AG09319 (cell line): ENCODE data around the gene SMG6.

Experiments used
- DNase-seq: peaks from one replicate; pipeline ENCODE4 v3.0.0-alpha.2; 2010; ENCODE audit warnings: low read depth; ENCODE audit errors: extremely low read depth
- CTCF ChIP-seq: IDR thresholded peaks from 2 replicates; pipeline ENCODE4 v1.5.1; 2011; ENCODE audit warnings: low read depth, mild to moderate bottlenecking, inconsistent platforms, low read length, moderate library complexity

The SMG6 gene

GRCh38 chr17:2302778-2303203 is 794 bp downstream of the SMG6 start:
- no peak for DNase-seq
- no peak for TF ChIP-seq CTCF

DNA sequence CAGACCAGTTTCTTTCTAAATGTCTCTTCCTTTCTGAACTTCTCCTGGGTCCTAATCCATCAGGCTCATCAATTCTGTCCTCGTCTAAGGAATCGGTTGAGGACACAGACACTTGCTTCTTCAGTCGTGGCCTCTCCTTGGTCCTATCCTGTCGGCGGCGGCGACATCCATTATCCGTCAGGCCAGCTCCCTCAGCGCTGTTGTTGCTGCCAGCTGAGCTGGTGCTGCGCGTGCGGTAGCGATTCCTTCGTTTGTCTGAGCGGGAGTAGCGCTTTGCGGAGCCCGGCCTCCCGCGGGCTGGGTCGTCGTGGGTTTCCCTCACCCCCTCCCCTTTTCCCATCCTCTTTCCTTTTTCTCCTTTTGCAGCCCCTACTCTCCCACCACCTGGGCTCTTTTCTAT is 3.8 kb downstream of the SMG6 start:
- no peak for TF ChIP-seq CTCF
- DNase-seq = no peak

DNA sequence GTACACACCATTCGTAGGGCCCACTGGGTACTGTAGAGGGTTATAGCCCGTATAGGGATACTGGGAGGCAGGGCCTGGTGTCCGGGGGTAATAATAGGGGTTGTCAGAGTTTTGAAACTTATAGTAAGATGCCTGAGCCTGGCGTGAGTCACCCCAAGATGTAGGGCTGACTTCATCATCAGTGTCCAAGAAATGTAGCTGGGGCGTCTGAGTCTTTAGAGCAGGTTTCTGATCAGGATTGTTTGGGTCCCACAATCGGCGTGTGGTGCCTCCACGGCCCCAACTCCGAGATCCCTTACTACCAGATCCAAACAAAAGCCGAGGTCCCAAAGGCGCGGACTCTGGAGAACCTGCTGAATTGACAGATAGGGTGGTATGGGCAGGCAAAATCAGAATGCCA is 4.4 kb downstream of the SMG6 start:
- DNase-seq = no peak
- TF ChIP-seq CTCF = no peak

GRCh38 chr17:2297023-2297422 is 6.6 kb downstream of the SMG6 start:
- TF ChIP-seq CTCF = no peak
- no peak for DNase-seq

DNA sequence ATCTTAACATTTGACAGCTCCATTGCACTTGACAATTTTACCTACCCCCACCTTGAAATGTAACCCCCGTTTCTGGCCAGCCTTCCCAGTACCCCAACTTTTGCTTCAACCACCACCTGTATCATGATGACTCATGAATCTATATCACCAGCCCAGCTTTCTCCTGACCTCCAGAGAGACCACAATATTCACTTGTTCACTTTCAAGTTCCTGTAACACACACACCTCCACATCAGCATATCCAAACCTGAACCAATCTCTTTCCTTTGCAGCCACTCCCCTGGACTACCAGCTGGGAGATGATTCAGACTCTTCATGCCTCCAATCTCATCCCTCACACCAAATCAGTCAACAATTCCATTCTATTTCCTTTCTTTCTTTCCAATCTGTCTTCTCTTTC is 8.0 kb downstream of the SMG6 start:
- TF ChIP-seq CTCF = no peak
- no peak for DNase-seq

DNA sequence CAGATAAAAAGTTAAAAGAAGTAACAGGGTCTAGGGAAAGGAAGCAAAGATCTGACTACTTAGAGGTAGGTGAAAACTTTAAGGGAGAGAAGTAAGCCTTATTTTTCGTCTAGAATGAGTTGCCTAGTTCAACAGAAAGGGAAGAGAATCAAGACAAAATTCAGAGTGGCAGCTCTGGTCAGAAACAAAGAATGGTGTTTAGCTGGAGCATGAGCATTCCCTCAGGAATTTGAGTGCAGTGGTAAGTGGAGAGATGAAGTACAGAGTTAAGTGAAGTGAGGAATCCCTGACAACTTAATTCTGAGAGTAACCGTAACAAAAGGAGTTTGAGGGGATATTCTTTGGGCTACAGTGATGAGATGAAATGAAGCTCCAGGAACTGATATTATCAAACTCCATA is 11.5 kb downstream of the SMG6 start:
- TF ChIP-seq CTCF = no peak
- DNase-seq = no peak

- no peak for TF ChIP-seq CTCF
- no peak for DNase-seq
These were observed 13.6 kb downstream of the SMG6 start for GRCh38 chr17:2289878-2290478.
